ENCODE data around the gene DNAJC27.

Gene DNAJC27

GRCh38 chr2:24969784-24970183, 2.0 kb downstream of the DNAJC27 start:
- no peak for DNase-seq

- DNase-seq: no peak
Measured at GRCh38 chr2:24961903-24962302, 9.9 kb downstream of the DNAJC27 start.

- DNase-seq: no peak
Measured at GRCh38 chr2:24959761-24960160, 12.0 kb downstream of the DNAJC27 start.

GRCh38 chr2:24958411-24958935, 13.3 kb downstream of the DNAJC27 start:
- no peak for DNase-seq

- DNase-seq: no peak
Measured at GRCh38 chr2:24957976-24958375, 13.8 kb downstream of the DNAJC27 start.

- no peak for DNase-seq
Measured at GRCh38 chr2:24957221-24957620, 14.5 kb downstream of the DNAJC27 start.

GRCh38 chr2:24955921-24956320, 15.8 kb downstream of the DNAJC27 start:
- DNase-seq: no peak

GRCh38 chr2:24955232-24955631, 16.5 kb downstream of the DNAJC27 start:
- no peak for DNase-seq

GRCh38 chr2:24950102-24950501, 21.7 kb downstream of the DNAJC27 start:
- no peak for DNase-seq

GRCh38 chr2:24948506-24948905, 23.2 kb downstream of the DNAJC27 start:
- no peak for DNase-seq

GRCh38 chr2:24947561-24948157, 24.1 kb downstream of the DNAJC27 start:
- DNase-seq: no peak

- no peak for DNase-seq
Measured at GRCh38 chr2:24945907-24946306, 25.8 kb downstream of the DNAJC27 start.

GRCh38 chr2:24943427-24944053, 28.2 kb downstream of the DNAJC27 start:
- DNase-seq: no peak

- no peak for DNase-seq
Measured at GRCh38 chr2:24939353-24939752, 32.4 kb downstream of the DNAJC27 start.

GRCh38 chr2:24937236-24937635, 34.5 kb downstream of the DNAJC27 start:
- DNase-seq: no peak

- DNase-seq: no peak
Measured at GRCh38 chr2:24935145-24935544, 36.6 kb downstream of the DNAJC27 start.

- DNase-seq: no peak
Measured at GRCh38 chr2:24932715-24933114, 39.0 kb downstream of the DNAJC27 start.

GRCh38 chr2:24930768-24931167, 41.0 kb downstream of the DNAJC27 start:
- DNase-seq: peak; percentile 22

- no peak for DNase-seq
Measured at GRCh38 chr2:24929230-24929629, 42.5 kb downstream of the DNAJC27 start.

GRCh38 chr2:24928036-24928435, 43.7 kb downstream of the DNAJC27 start:
- DNase-seq: no peak

GRCh38 chr2:24926602-24927252, 45.0 kb downstream of the DNAJC27 start:
- peak; percentile 73 for DNase-seq

- DNase-seq: no peak
Measured at GRCh38 chr2:24926220-24926601, 45.5 kb downstream of the DNAJC27 start.

GRCh38 chr2:24925815-24926214, 45.9 kb downstream of the DNAJC27 start:
- DNase-seq: no peak

GRCh38 chr2:24924732-24925131, 47.0 kb downstream of the DNAJC27 start:
- DNase-seq: no peak
